Prostate gland (tissue), 2 donors: ENCODE measurements around the gene EHMT1. TPM values are rescaled to one million over a fixed set of nuclear protein-coding genes. Genes with fewer than 3 reads are reported as not detected.

Source experiments
- DNase-seq: peaks from one replicate; pipeline ENCODE4 v3.0.0-alpha.2; 2019; ENCODE audit warnings: low spot score
- H3K27ac ChIP-seq, 2 donors: fragments of 200-600 bp; sonication (generic); 2 replicates each; pipeline ENCODE4 v1.5.1; 2017 to 2019
- H3K27me3 ChIP-seq: fragments of 200-600 bp; sonication (generic); replicated peaks from 2 replicates; pipeline ENCODE4 v1.5.1; 2019; ENCODE audit not compliant: insufficient read depth
- H3K36me3 ChIP-seq, 2 donors: fragments of 200-600 bp; sonication (generic); 1 replicate in 1 of 2; 2 replicates in 1 of 2; pipeline versions ENCODE4 v1.5.1 to v1.8.1; 2017 to 2019
- H3K4me1 ChIP-seq: fragments of 200-600 bp; sonication (generic); replicated peaks from 2 replicates; pipeline ENCODE4 v1.5.1; 2019
- H3K4me3 ChIP-seq, 2 donors: fragments of 200-600 bp; sonication (generic); 2 replicates each; pipeline ENCODE4 v1.5.1; 2017 to 2019
- H3K9me3 ChIP-seq: fragments of 200-600 bp; sonication (generic); 2 replicates; pipeline ENCODE4 v1.5.1; 2017
- POLR2A ChIP-seq: fragments of 450-650 bp; IDR thresholded peaks from one replicate; pipeline ENCODE4 v1.6.1; 2016; ENCODE audit warnings: antibody characterized with exemption, mild to moderate bottlenecking
- POLR2AphosphoS5 ChIP-seq: sonication (generic); formaldehyde crosslinking; IDR thresholded peaks from one replicate; pipeline ENCODE4 v1.6.1; 2017; ENCODE audit warnings: antibody characterized with exemption
- WGBS: methylation state at CpG from one replicate; pipeline ENCODE4 v1.1.5; 2018; 5-methylcytosine and 5-hydroxymethylcytosine counted together
- intact Hi-C: fragments of 100-400 bp; cut with DNase I; formaldehyde crosslinking; loops from one replicate; pipeline ENCODE4 v1.14.2; 2022
- total RNA-seq, 2 donors: library from RNA; depleted of rRNA; stranded (reverse); fragments of >200 nt; gene quantifications; one replicate each; pipeline ENCODE4 v1.1.0, GENCODE V29; 2016
- TF ChIP-seq, protein P1 (sequence below), 4 experiments: fragments of 200-600 bp in 2 of 4; fragments of 450-650 bp in 2 of 4; sonication (generic) in 2 of 4; IDR thresholded peaks; 1 replicate in 3 of 4; 2 replicates in 1 of 4; pipeline ENCODE4 v1.5.1; 2016 to 2019; ENCODE audit warnings: antibody characterized with exemption in 4 of 4, mild to moderate bottlenecking in 2 of 4, moderate library complexity in 2 of 4

EHMT1 gene
- total RNA-seq, 2 donors from 2014 or later, result 81.3 to 149 TPM

DNA sequence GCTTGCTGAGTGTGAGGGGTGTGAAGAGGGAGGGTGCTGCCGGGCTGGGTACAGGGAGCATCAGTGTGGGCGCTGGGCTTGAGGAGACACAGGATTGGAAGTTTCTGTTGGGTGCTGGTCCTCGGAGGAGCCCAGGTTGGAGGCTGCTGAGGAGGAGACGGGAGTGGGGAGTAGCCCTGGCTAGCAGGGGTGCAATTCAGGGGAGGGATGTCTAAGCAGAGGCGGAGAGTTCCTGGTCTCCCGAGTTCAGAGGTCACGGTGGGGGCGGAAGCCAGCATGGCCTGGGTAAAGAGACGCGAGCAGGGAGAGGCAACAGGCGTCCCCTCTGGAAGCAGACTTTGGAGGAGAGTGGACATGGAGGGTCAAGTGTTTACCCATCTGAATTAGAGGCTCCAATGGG is 196.0 kb downstream of the EHMT1 start:
- H3K36me3 ChIP-seq, result peaks cover 15 to 35% of the 10 kb centered on the region in 2 donors
- H3K9me3 ChIP-seq, result no peaks in the 10 kb centered on the region
- H3K4me1 ChIP-seq, result no peaks in the 10 kb centered on the region
- H3K27me3 ChIP-seq, result no peaks in the 10 kb centered on the region
- H3K27ac ChIP-seq, result no peak overlapping the region
- no peak overlapping the region for H3K4me3 ChIP-seq
- TF ChIP-seq, protein P1, sequence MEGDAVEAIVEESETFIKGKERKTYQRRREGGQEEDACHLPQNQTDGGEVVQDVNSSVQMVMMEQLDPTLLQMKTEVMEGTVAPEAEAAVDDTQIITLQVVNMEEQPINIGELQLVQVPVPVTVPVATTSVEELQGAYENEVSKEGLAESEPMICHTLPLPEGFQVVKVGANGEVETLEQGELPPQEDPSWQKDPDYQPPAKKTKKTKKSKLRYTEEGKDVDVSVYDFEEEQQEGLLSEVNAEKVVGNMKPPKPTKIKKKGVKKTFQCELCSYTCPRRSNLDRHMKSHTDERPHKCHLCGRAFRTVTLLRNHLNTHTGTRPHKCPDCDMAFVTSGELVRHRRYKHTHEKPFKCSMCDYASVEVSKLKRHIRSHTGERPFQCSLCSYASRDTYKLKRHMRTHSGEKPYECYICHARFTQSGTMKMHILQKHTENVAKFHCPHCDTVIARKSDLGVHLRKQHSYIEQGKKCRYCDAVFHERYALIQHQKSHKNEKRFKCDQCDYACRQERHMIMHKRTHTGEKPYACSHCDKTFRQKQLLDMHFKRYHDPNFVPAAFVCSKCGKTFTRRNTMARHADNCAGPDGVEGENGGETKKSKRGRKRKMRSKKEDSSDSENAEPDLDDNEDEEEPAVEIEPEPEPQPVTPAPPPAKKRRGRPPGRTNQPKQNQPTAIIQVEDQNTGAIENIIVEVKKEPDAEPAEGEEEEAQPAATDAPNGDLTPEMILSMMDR (IDR thresholded peaks at IDR 0.05), result no peak
- TF ChIP-seq POLR2AphosphoS5, result no peak
- TF ChIP-seq POLR2A, result no peak
- 95% methylated on average over 11 of the region's 11 CpGs for WGBS
- intact Hi-C loops, result no loop called here
- no peak for DNase-seq

DNA sequence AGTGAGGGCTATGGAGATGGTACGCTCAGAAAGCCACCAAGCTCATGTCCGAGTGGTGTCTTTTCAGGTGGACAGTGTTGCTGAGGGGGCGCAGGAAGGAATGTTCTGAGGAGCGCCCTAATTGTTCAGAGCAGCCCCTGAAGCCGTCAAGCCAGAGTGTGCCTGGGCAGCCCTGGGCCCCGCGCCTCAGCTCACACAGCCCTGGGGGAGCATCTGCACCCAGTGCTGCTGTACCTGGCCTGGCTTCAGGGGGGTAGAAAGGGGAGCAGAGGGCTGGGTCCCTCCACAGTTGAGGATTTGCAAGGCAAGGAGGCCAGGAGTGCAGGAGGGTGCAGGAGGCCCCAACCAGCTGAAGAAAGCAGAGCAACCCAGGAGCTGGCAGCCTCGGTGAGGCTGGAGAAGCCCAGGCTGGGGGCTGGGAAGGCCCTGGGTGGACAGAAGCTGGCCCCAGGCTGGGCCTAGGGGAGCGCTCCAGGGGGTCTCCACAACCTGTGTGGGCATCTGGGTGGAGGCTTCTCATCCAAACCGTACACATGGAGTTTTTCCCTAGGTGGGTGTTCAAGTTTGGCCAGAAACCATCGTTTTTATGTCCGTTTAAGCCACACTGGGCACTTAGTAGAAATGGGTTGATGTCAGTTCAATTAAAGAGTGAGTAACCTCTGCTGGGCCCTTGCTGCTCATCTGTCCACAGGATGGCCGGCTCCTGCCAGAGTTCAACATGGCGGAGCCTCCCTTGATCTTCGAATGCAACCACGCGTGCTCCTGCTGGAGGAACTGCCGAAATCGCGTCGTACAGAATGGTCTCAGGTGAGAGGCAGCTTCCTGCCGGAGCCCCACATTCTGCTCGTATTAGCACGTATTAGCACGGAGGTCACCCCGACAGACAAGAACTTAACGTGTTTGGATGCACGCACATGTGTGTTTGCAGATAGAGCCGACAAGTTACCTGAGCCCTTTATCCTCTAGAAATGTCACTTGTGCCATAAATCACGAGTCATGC is 196.8 kb downstream of the EHMT1 start:
- DNase-seq, result no peak
- H3K4me3 ChIP-seq, result no peak overlapping the region
- intact Hi-C loops, result no loop called here
- no peaks in the 10 kb centered on the region for H3K9me3 ChIP-seq
- no peaks in the 10 kb centered on the region for H3K4me1 ChIP-seq
- H3K27me3 ChIP-seq, result no peaks in the 10 kb centered on the region
- H3K27ac ChIP-seq, result no peak overlapping the region
- no peak for TF ChIP-seq POLR2A
- TF ChIP-seq, protein P1 (IDR thresholded peaks at IDR 0.05), result no peak
- TF ChIP-seq POLR2AphosphoS5, result no peak
- peaks cover 15 to 35% of the 10 kb centered on the region in 2 donors for H3K36me3 ChIP-seq
- WGBS, result 91% methylated on average over 30 of the region's 30 CpGs

DNA sequence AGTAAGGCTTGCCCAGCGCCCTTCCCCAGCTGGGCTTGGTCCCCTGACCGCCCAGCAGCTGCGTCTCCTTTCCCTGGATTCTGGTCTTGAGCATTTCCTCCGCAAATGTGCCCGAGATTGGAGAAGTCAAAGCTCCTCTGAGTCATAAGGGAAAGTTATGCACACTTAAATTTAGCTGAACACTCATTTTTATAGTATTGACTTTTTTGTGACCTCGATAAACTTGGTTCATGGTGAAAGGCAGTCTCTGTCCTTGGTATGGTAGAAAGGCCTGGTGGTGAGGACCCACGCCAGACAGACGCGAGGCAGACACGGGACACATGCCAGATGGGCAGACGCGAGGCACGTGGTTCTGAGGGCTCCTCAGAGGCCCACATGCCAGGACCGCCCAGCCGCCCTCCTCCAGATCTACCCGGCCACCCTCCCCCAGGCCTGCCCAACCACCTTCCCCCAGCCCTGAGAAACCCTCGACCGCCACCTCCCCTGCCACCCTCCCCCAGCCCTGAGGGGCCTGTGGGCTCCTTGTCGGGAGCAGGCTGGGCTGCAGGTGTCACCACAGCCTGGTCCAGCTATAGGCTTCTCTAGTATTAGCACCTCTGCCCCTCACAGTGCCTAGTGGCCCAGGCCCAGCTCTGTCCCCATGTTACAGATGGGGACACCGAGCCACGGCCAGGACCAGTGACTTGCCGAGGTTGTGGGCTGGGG is 197.9 kb downstream of the EHMT1 start:
- no peaks in the 10 kb centered on the region for H3K9me3 ChIP-seq
- H3K27me3 ChIP-seq, result no peaks in the 10 kb centered on the region
- peaks cover 15 to 35% of the 10 kb centered on the region in 2 donors for H3K36me3 ChIP-seq
- H3K4me3 ChIP-seq, result no peak overlapping the region
- intact Hi-C loops, result no loop called here
- WGBS, result 95% methylated on average over 22 of the region's 22 CpGs
- DNase-seq, result no peak
- no peak overlapping the region for H3K27ac ChIP-seq
- H3K4me1 ChIP-seq, result no peaks in the 10 kb centered on the region
- TF ChIP-seq POLR2A, result no peak
- TF ChIP-seq POLR2AphosphoS5, result no peak
- TF ChIP-seq, protein P1 (IDR thresholded peaks at IDR 0.05), result no peak

DNA sequence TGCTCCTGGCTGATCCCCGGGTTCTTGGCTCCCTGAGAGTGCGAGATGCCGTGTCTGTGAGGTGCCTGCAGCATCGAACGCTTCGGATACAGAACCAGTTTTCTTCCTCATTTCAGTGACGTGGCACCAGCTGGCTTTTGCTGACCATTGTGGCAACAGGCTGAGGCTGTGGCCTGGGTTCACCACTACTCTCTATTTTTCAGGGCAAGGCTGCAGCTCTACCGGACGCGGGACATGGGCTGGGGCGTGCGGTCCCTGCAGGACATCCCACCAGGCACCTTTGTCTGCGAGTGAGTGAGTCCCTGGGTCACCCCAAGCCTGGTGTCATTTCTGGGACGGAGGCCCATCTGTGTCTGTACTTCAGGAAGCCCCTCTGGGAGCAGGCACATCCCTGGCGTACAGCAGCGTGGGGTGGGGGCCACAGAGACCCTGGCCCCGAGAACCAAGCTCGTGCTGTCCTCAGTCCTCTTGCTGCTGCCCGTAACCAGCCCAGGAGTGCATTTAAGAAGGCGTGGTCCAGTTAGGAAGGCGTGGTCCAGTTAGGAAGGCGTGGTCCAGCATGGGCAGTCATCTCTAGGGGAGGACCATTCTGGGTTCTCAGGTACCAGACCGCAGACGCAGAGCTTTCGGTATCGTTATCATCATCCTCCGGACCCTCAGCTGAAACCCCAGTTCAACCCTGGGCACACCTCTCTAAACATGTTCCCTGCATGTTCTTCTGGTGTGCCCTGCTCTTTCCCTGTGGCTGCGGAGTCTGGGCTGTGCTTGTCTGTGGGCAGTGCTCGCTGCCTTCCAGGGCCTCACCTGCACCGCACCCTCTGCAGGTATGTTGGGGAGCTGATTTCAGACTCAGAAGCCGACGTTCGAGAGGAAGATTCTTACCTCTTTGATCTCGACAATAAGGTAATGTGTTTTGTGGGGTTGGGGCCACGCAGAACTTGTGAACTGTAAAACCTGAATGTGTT is 198.7 kb downstream of the EHMT1 start:
- Histone ChIP-seq H3K27me3 (no peaks in the 10 kb centered on the region), H3K36me3 (peaks cover 15 to 35% of the 10 kb centered on the region in 2 donors), H3K4me3 (no peak overlapping the region), H3K4me1 (no peaks in the 10 kb centered on the region), H3K9me3 (no peaks in the 10 kb centered on the region), H3K27ac (no peak overlapping the region)
- WGBS, result 95% methylated on average over 35 of the region's 35 CpGs
- TF ChIP-seq, protein P1 (IDR thresholded peaks at IDR 0.05), result no peak
- no peak for TF ChIP-seq POLR2A
- TF ChIP-seq POLR2AphosphoS5, result no peak
- DNase-seq, result no peak
- intact Hi-C loops, result no loop called here
